ENCODE measurements around the gene EZR. TPM values are rescaled to one million over a fixed set of nuclear protein-coding genes. Genes with fewer than 3 reads are reported as not detected.

The EZR gene
- total RNA-seq, 1 donor from 2014 or later, result 254 TPM

GRCh38 chr6:158815379-158815724 lies 3.8 kb downstream of the EZR start:
- H3K36me3 ChIP-seq (ENCODE audit: insufficient read depth, low read length), result peaks cover 3% of the 10 kb centered on the region
- H3K9me3 ChIP-seq (ENCODE audit: insufficient read depth, low read depth, low read length), result no peaks in the 10 kb centered on the region
- H4K20me1 ChIP-seq (ENCODE audit: insufficient read depth, low read length), result peaks cover 74% of the 10 kb centered on the region
- H3K27me3 ChIP-seq (ENCODE audit: insufficient read depth, low read length), result no peaks in the 10 kb centered on the region
- no peak overlapping the region for H2AFZ ChIP-seq (ENCODE audit: low read depth, low read length)
- Mint-ChIP-seq H3K4me3 (ENCODE audit: unreplicated experiment) (peak overlapping the region; percentile 91), H3K4me1 (ENCODE audit: low read depth, unreplicated experiment) (peaks cover 49% of the 10 kb centered on the region), H3K27me3 (ENCODE audit: low read depth, unreplicated experiment) (no peaks in the 10 kb centered on the region), H3K27ac (ENCODE audit: unreplicated experiment) (peak overlapping the region; percentile 70), H3K36me3 (ENCODE audit: low read depth, unreplicated experiment) (peaks cover 9% of the 10 kb centered on the region), H3K9me3 (ENCODE audit: unreplicated experiment) (no peaks in the 10 kb centered on the region)
- no peak for TF ChIP-seq CTCF (IDR thresholded peaks at IDR 0.05; ENCODE audit: insufficient read depth, low read depth, low read length)
- no peak for TF ChIP-seq EZH2 (IDR thresholded peaks at IDR 0.05; ENCODE audit: insufficient read depth, low read length)
- peaks cover 77% of the 10 kb centered on the region for H3K79me2 ChIP-seq (ENCODE audit: insufficient read depth, low read length)
- FAIRE-seq (no peak), DNase-seq (ENCODE audit: low read depth) (no peak)
- H3K27ac ChIP-seq (ENCODE audit: low read depth, low read length), result no peak overlapping the region
- H3K4me1 ChIP-seq (ENCODE audit: insufficient read depth, low read length), result peaks cover 27% of the 10 kb centered on the region
- H3K9ac ChIP-seq (ENCODE audit: low read length), result peak overlapping the region; percentile 35
- H3K4me2 ChIP-seq (ENCODE audit: low read length), result peak overlapping the region; percentile 90
- peak overlapping the region; percentile 79 for H3K4me3 ChIP-seq (ENCODE audit: insufficient read depth, low read depth, low read length)

GRCh38 chr6:158813032-158813431 lies 6.1 kb downstream of the EZR start:
- no peak for FAIRE-seq
- no peak for TF ChIP-seq EZH2 (IDR thresholded peaks at IDR 0.05; ENCODE audit: insufficient read depth, low read length)
- TF ChIP-seq CTCF (IDR thresholded peaks at IDR 0.05; ENCODE audit: insufficient read depth, low read depth, low read length), result no peak
- H3K9me3 Mint-ChIP-seq (ENCODE audit: unreplicated experiment), result no peaks in the 10 kb centered on the region

GRCh38 chr6:158812611-158813010 lies 6.6 kb downstream of the EZR start:
- Mint-ChIP-seq H3K36me3 (ENCODE audit: low read depth, unreplicated experiment) (peaks cover 9% of the 10 kb centered on the region), H3K27ac (ENCODE audit: unreplicated experiment) (no peak overlapping the region), H3K27me3 (ENCODE audit: low read depth, unreplicated experiment) (no peaks in the 10 kb centered on the region), H3K4me1 (ENCODE audit: low read depth, unreplicated experiment) (peaks cover 54% of the 10 kb centered on the region), H3K9me3 (ENCODE audit: unreplicated experiment) (no peaks in the 10 kb centered on the region), H3K4me3 (ENCODE audit: unreplicated experiment) (peak overlapping the region; percentile 63)
- Histone ChIP-seq H3K4me1 (ENCODE audit: insufficient read depth, low read length) (peaks cover 27% of the 10 kb centered on the region), H3K4me3 (ENCODE audit: insufficient read depth, low read depth, low read length) (no peak overlapping the region), H2AFZ (ENCODE audit: low read depth, low read length) (no peak overlapping the region), H3K4me2 (ENCODE audit: low read length) (no peak overlapping the region), H4K20me1 (ENCODE audit: insufficient read depth, low read length) (peaks cover 90% of the 10 kb centered on the region), H3K9me3 (ENCODE audit: insufficient read depth, low read depth, low read length) (no peaks in the 10 kb centered on the region), H3K36me3 (ENCODE audit: insufficient read depth, low read length) (peaks cover 6% of the 10 kb centered on the region), H3K79me2 (ENCODE audit: insufficient read depth, low read length) (peaks cover 100% of the 10 kb centered on the region), H3K27ac (ENCODE audit: low read depth, low read length) (no peak overlapping the region), H3K9ac (ENCODE audit: low read length) (no peak overlapping the region), H3K27me3 (ENCODE audit: insufficient read depth, low read length) (no peaks in the 10 kb centered on the region)
- no peak for FAIRE-seq
- TF ChIP-seq EZH2 (IDR thresholded peaks at IDR 0.05; ENCODE audit: insufficient read depth, low read length), result no peak
- no peak for TF ChIP-seq CTCF (IDR thresholded peaks at IDR 0.05; ENCODE audit: insufficient read depth, low read depth, low read length)
- no peak for DNase-seq (ENCODE audit: low read depth)

More at GRCh38 chr6:158813032-158813431, 6.1 kb downstream of the EZR start:
- H3K79me2 ChIP-seq (ENCODE audit: insufficient read depth, low read length), result peaks cover 100% of the 10 kb centered on the region
- H4K20me1 ChIP-seq (ENCODE audit: insufficient read depth, low read length), result peaks cover 89% of the 10 kb centered on the region
- H3K4me2 ChIP-seq (ENCODE audit: low read length), result no peak overlapping the region
- H3K9me3 ChIP-seq (ENCODE audit: insufficient read depth, low read depth, low read length), result no peaks in the 10 kb centered on the region
- peaks cover 54% of the 10 kb centered on the region for H3K4me1 Mint-ChIP-seq (ENCODE audit: low read depth, unreplicated experiment)
- no peak overlapping the region for H3K9ac ChIP-seq (ENCODE audit: low read length)
- peaks cover 6% of the 10 kb centered on the region for H3K36me3 ChIP-seq (ENCODE audit: insufficient read depth, low read length)
- no peak overlapping the region for H2AFZ ChIP-seq (ENCODE audit: low read depth, low read length)
- peaks cover 9% of the 10 kb centered on the region for H3K36me3 Mint-ChIP-seq (ENCODE audit: low read depth, unreplicated experiment)
- no peaks in the 10 kb centered on the region for H3K27me3 ChIP-seq (ENCODE audit: insufficient read depth, low read length)
- no peak overlapping the region for H3K27ac ChIP-seq (ENCODE audit: low read depth, low read length)
- no peak overlapping the region for H3K27ac Mint-ChIP-seq (ENCODE audit: unreplicated experiment)
- no peaks in the 10 kb centered on the region for H3K27me3 Mint-ChIP-seq (ENCODE audit: low read depth, unreplicated experiment)
- no peak overlapping the region for H3K4me3 ChIP-seq (ENCODE audit: insufficient read depth, low read depth, low read length)
- peak overlapping the region; percentile 63 for H3K4me3 Mint-ChIP-seq (ENCODE audit: unreplicated experiment)
- peaks cover 27% of the 10 kb centered on the region for H3K4me1 ChIP-seq (ENCODE audit: insufficient read depth, low read length)
- DNase-seq (ENCODE audit: low read depth), result no peak
